ENCODE data around the gene RAMACL. TPM values are rescaled to one million over a fixed set of nuclear protein-coding genes. Genes with fewer than 3 reads are reported as not detected.

Gene RAMACL
- total RNA-seq, 1 experiment from 2014 or later: 0.26 TPM

- H4K20me1 ChIP-seq (ENCODE audit: low read length): no peaks in the 10 kb centered on the region
- peaks cover 15% of the 10 kb centered on the region for H3K4me1 ChIP-seq (ENCODE audit: insufficient read depth, low read length)
- H3K4me2 ChIP-seq (ENCODE audit: low read length): peak overlapping the region; percentile 51; the same call in 1 of the 2 replicates
- no peak overlapping the region for H2AFZ ChIP-seq (ENCODE audit: low read length)
- H3K9me2 ChIP-seq (replicated peaks; ENCODE audit: low read length): no peaks in the 10 kb centered on the region
- BruUV-seq (replicated peaks): no TSS peak
- no peaks in the 10 kb centered on the region for H3K79me2 ChIP-seq (ENCODE audit: low read length)
- H3K4me3 ChIP-seq (ENCODE audit: low read length): no peak overlapping the region
- H3K36me3 ChIP-seq (ENCODE audit: low read depth, low read length): no peaks in the 10 kb centered on the region
- ChIA-PET POLR2A (ENCODE audit: unreplicated experiment) (interaction anchor here (0.5 kb wide), 1 partner anchor 55 kb away, joined by 28 read pairs; no protein-coding TSS in a partner anchor), CTCF (interaction anchor here (1.4 kb wide), 1 partner anchor 16 kb away, joined by 3 read pairs; no protein-coding TSS in a partner anchor)
- H3K27me3 ChIP-seq (ENCODE audit: low read length): no peaks in the 10 kb centered on the region
- no peaks in the 10 kb centered on the region for H3F3A ChIP-seq (ENCODE audit: low read length, unreplicated experiment)
- DNase-seq: peak; percentile 58
- intact Hi-C loops (cut with micrococcal nuclease): loop anchor here (2.0 to 5.0 kb wide), 3 partner anchors 16 to 54 kb away; partner anchors contain the start of gene RPS6KA2
- peak overlapping the region; percentile 34; the same call in 1 of the 2 replicates for H3K9ac ChIP-seq (ENCODE audit: low read length)
- TF ChIP-seq, protein P1, sequence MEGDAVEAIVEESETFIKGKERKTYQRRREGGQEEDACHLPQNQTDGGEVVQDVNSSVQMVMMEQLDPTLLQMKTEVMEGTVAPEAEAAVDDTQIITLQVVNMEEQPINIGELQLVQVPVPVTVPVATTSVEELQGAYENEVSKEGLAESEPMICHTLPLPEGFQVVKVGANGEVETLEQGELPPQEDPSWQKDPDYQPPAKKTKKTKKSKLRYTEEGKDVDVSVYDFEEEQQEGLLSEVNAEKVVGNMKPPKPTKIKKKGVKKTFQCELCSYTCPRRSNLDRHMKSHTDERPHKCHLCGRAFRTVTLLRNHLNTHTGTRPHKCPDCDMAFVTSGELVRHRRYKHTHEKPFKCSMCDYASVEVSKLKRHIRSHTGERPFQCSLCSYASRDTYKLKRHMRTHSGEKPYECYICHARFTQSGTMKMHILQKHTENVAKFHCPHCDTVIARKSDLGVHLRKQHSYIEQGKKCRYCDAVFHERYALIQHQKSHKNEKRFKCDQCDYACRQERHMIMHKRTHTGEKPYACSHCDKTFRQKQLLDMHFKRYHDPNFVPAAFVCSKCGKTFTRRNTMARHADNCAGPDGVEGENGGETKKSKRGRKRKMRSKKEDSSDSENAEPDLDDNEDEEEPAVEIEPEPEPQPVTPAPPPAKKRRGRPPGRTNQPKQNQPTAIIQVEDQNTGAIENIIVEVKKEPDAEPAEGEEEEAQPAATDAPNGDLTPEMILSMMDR (conservative IDR thresholded peaks at IDR 0.05; ENCODE audit: low read depth, low read length): no peak
- TF ChIP-seq EZH2 (IDR thresholded peaks at IDR 0.05; ENCODE audit: low read length, unreplicated experiment) (no peak), EZH2phosphoT487 (IDR thresholded peaks at IDR 0.05; ENCODE audit: borderline replicate concordance, low read length) (no peak)
- H3K9me3 ChIP-seq (ENCODE audit: low read length): no peaks in the 10 kb centered on the region
- ATAC-seq: peak; percentile 93
- peak overlapping the region; percentile 51 for H3K27ac ChIP-seq (ENCODE audit: low read length)
Observed at GRCh38 chr6:166572370-166573261, 13.9 kb downstream of the RAMACL start.

DNA sequence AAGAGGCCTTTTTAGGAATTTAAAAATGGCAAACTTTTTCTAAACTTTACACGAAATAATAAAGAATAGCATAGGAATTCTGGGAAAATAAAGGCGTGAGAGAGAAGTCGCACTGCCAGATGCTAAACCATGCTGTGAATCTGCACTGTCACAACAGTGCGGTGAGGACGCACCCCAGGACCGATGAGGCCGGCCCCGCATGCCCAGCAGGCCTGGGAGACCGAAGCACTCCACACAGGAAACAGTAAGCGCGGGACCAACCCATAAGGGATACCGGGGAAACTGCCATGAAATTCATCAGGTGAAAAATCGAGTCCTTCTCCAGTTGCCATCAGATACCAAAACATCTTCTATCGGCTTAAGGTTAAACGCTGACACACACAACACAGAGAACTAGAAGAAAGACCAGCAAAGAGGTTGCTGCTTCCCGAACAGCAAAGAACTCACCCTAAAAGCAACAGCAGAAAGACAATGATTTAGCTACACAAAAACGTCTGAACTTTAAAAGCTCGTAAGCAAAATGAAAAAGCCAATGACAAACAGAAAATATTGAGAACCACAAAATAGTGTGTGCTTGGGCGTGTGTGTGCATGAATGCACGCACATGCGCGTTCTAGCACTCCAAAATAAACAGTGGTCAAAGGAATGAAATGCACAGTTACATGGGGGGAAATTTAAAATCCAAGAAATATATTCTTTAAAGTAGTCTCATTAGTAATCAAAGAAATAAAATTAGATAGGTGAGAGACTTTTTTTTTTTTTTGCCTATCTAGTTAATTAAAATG lies 15.4 kb downstream of the RAMACL start:
- H3K4me1 ChIP-seq (ENCODE audit: insufficient read depth, low read length): peaks cover 29% of the 10 kb centered on the region
- no peaks in the 10 kb centered on the region for H3K9me3 ChIP-seq (ENCODE audit: low read length)
- H3K9me2 ChIP-seq (replicated peaks; ENCODE audit: low read length): no peaks in the 10 kb centered on the region
- no peaks in the 10 kb centered on the region for H3F3A ChIP-seq (ENCODE audit: low read length, unreplicated experiment)
- TF ChIP-seq, protein P1 (conservative IDR thresholded peaks at IDR 0.05; ENCODE audit: low read depth, low read length): no peak
- no peak for TF ChIP-seq EZH2phosphoT487 (IDR thresholded peaks at IDR 0.05; ENCODE audit: borderline replicate concordance, low read length)
- no peak for DNase-seq
- no peaks in the 10 kb centered on the region for H3K36me3 ChIP-seq (ENCODE audit: low read depth, low read length)
- no peak overlapping the region for H2AFZ ChIP-seq (ENCODE audit: low read length)
- no peak overlapping the region for H3K4me2 ChIP-seq (ENCODE audit: low read length)
- H3K27ac ChIP-seq (ENCODE audit: low read length): no peak overlapping the region
- H3K4me3 ChIP-seq (ENCODE audit: low read length): no peak overlapping the region
- intact Hi-C loops (cut with micrococcal nuclease): loop anchor here (5.0 kb wide), 1 partner anchor 39 kb away; no protein-coding TSS in a partner anchor
- CTCF ChIA-PET: no interaction called here
- H3K79me2 ChIP-seq (ENCODE audit: low read length): no peaks in the 10 kb centered on the region
- POLR2A ChIA-PET (ENCODE audit: unreplicated experiment): no interaction called here
- no peaks in the 10 kb centered on the region for H3K27me3 ChIP-seq (ENCODE audit: low read length)
- H3K9ac ChIP-seq (ENCODE audit: low read length): no peak overlapping the region
- ATAC-seq: no peak
- H4K20me1 ChIP-seq (ENCODE audit: low read length): no peaks in the 10 kb centered on the region
- no TSS peak for BruUV-seq (replicated peaks)
